Endothelial cell of umbilical vein (primary cell): ENCODE results near the gene SLC4A5. TPM values are rescaled to one million over a fixed set of nuclear protein-coding genes. Genes with fewer than 3 reads are reported as not detected.

Experiments used
- BruUV-seq: library from RNA; stranded (reverse); fragments of 400-500 nt; replicated peaks from 2 replicates; lab custom pipeline; 2021; lab: Mats Ljungman, UMichigan
- CTCF ChIA-PET: fragments of 300-600, 350-600 bp; sonication (Branson Sonifier 250); formaldehyde crosslinking; loops from one replicate; lab custom pipeline; 2021; ENCODE audit warnings: antibody characterized with exemption, inconsistent platforms; lab: Charles Lee
- POLR2A ChIA-PET: fragments of 300-600, 350-600 bp; sonication (Branson Sonifier 250); formaldehyde crosslinking; loops from one replicate; lab custom pipeline; 2021; ENCODE audit warnings: antibody characterized with exemption, inconsistent platforms; lab: Charles Lee
- DNase-seq: peaks from one replicate; pipeline ENCODE4 v3.0.0-alpha.2; 2011; ENCODE audit warnings: low read depth, low spot score
- FAIRE-seq: peaks from 2 replicates; lab custom pipeline; 2011; peaks lifted over from hg19 to GRCh38; lab: Jason Lieb, UNC
- H2AFZ ChIP-seq: 2 replicates; pipeline ENCODE4 v1.6.0; 2012; ENCODE audit warnings: low read depth, low read length, control low read depth, inconsistent platforms
- H3K27ac ChIP-seq: 2 replicates; pipeline ENCODE4 v1.5.1; 2011; ENCODE audit warnings: low read depth, mild to moderate bottlenecking, control low read depth, low read length, moderate library complexity; ENCODE audit not compliant: insufficient read depth
- H3K27me3 ChIP-seq, 2 experiments: 2 replicates each; pipeline versions ENCODE4 v1.6.0 to v1.6.1; 2011; ENCODE audit warnings: low read length in 2 of 2, mixed read lengths in 1 of 2; ENCODE audit not compliant: control insufficient read depth in 2 of 2, insufficient read depth in 2 of 2
- H3K36me3 ChIP-seq, 2 experiments: 2 replicates in 1 of 2; 3 replicates in 1 of 2; pipeline ENCODE4 v1.5.1; 2011; ENCODE audit warnings: low read length in 2 of 2, mild to moderate bottlenecking in 1 of 2, moderate library complexity in 1 of 2; ENCODE audit not compliant: control insufficient read depth in 2 of 2, insufficient read depth in 2 of 2; ENCODE audit errors: extremely low read depth in 1 of 2
- H3K4me1 ChIP-seq: 3 replicates; pipeline ENCODE4 v1.5.1; 2011; ENCODE audit warnings: mild to moderate bottlenecking, low read length; ENCODE audit not compliant: control insufficient read depth, insufficient read depth; ENCODE audit errors: extremely low read depth
- H3K4me2 ChIP-seq: 2 replicates; pipeline ENCODE4 v1.6.1; 2011; ENCODE audit warnings: low read length, control low read depth, mixed read lengths; ENCODE audit not compliant: insufficient read depth
- H3K4me3 ChIP-seq, 3 experiments: fragments of 200-600 bp in 1 of 3; sonication (generic), shearing (Covaris generic) in 1 of 3; replicated peaks in 1 of 3; 2 replicates each; pipeline ENCODE4 v1.5.1; 2011 to 2016; ENCODE audit warnings: control low read depth in 3 of 3, low read length in 3 of 3, mild to moderate bottlenecking in 2 of 3, inconsistent platforms in 1 of 3, low read depth in 1 of 3, moderate library complexity in 1 of 3; ENCODE audit not compliant: insufficient read depth in 1 of 3
- H3K79me2 ChIP-seq: 2 replicates; pipeline ENCODE4 v1.6.0; 2012; ENCODE audit warnings: low read length, inconsistent platforms; ENCODE audit not compliant: control insufficient read depth, insufficient read depth
- H3K9ac ChIP-seq: replicated peaks from 2 replicates; pipeline ENCODE3; 2011; ENCODE audit warnings: low read length, control low read depth; ENCODE audit not compliant: insufficient read depth; ENCODE audit errors: extremely low read depth
- H3K9me1 ChIP-seq: replicated peaks from 3 replicates; pipeline ENCODE4 v1.6.0; 2011; ENCODE audit warnings: mild to moderate bottlenecking, low read length; ENCODE audit not compliant: control insufficient read depth, insufficient read depth; ENCODE audit errors: extremely low read depth
- H3K9me3 ChIP-seq: replicated peaks from 2 replicates; pipeline ENCODE4 v1.5.1; 2012; ENCODE audit warnings: low read length, inconsistent platforms; ENCODE audit not compliant: control insufficient read depth, insufficient read depth
- H4K20me1 ChIP-seq: replicated peaks from 2 replicates; pipeline ENCODE3; 2011; ENCODE audit warnings: mild to moderate bottlenecking, low read length; ENCODE audit not compliant: control insufficient read depth, insufficient read depth; ENCODE audit errors: extremely low read depth
- CTCF ChIP-seq, 2 donors: IDR thresholded peaks; 1 replicate in 1 of 2; 2 replicates in 1 of 2; pipeline ENCODE4 v1.5.1; 2011; ENCODE audit warnings: low read length in 2 of 2, mild to moderate bottlenecking in 2 of 2, moderate library complexity in 2 of 2, control low read depth in 1 of 2, inconsistent platforms in 1 of 2, low read depth in 1 of 2; ENCODE audit not compliant: insufficient read depth in 1 of 2; ENCODE audit errors: extremely low read depth in 1 of 2
- EZH2 ChIP-seq: IDR thresholded peaks from 2 replicates; pipeline ENCODE4 v1.6.1; 2012; ENCODE audit warnings: borderline replicate concordance, low read depth, mild to moderate bottlenecking, moderate library complexity, low read length, inconsistent platforms; ENCODE audit not compliant: severe bottlenecking
- FOS ChIP-seq: IDR thresholded peaks from 2 replicates; pipeline ENCODE4 v1.6.1; 2011; ENCODE audit warnings: mild to moderate bottlenecking, low read length, moderate library complexity, borderline replicate concordance; ENCODE audit not compliant: insufficient read depth
- GATA2 ChIP-seq: IDR thresholded peaks from 2 replicates; pipeline ENCODE4 v1.7.0; 2011; ENCODE audit warnings: low read depth, mild to moderate bottlenecking, moderate library complexity, mixed read lengths, low read length; ENCODE audit not compliant: insufficient read length, insufficient read depth
- JUN ChIP-seq: IDR thresholded peaks from 2 replicates; pipeline ENCODE4 v1.6.1; 2011; ENCODE audit warnings: borderline replicate concordance, low read depth; ENCODE audit not compliant: insufficient read length, insufficient read depth
- MAX ChIP-seq: IDR thresholded peaks from 2 replicates; pipeline ENCODE4 v1.6.1; 2011; ENCODE audit not compliant: insufficient read depth, insufficient read length
- MYC ChIP-seq: IDR thresholded peaks from one replicate; pipeline ENCODE4 v1.6.1; 2011; ENCODE audit warnings: mild to moderate bottlenecking, low read depth, low read length
- POLR2A ChIP-seq: IDR thresholded peaks from 2 replicates; pipeline ENCODE4 v1.6.1; 2012; ENCODE audit warnings: low read depth, mild to moderate bottlenecking, control low read depth, low read length
- POLR2AphosphoS5 ChIP-seq: IDR thresholded peaks from 2 replicates; pipeline ENCODE4 v1.6.1; 2012; ENCODE audit warnings: low read depth, mild to moderate bottlenecking, control low read depth, low read length, moderate library complexity; ENCODE audit not compliant: insufficient read depth
- dilution Hi-C: fragments of 300-500 bp; cut with MboI; formaldehyde crosslinking; loops from one replicate; pipeline ENCODE4 v1.15.0; 2019; ENCODE audit warnings: low sequenced_read_pairs; ENCODE audit not compliant: extremely low pct_ligation_motif_present
- intact Hi-C: fragments of 100-400 bp; cut with micrococcal nuclease; formaldehyde crosslinking; loops from one replicate; pipeline ENCODE4 v1.10.0; 2022
- polyA plus RNA-seq, 4 experiments: library from polyadenylated mRNA; depleted of rRNA in 3 of 4; stranded (reverse) in 3 of 4; unstranded in 1 of 4; fragments of >200 nt; gene quantifications; 2 replicates each; pipeline versions ENCODE4 v1.2.1 to v1.2.3, GENCODE V29; 2011 to 2012; ENCODE audit warnings: missing spikeins in 1 of 4
- small RNA-seq: library from RNA; depleted of rRNA; stranded (forward); fragments of <200 nt; gene quantifications from one replicate; pipeline ENCODE3, GENCODE V24; 2012; ENCODE audit warnings: low replicate concordance, low read depth; ENCODE audit not compliant: insufficient read depth, insufficient read length
- total RNA-seq: library from RNA; stranded (reverse); gene quantifications from 2 replicates; pipeline ENCODE4 v1.2.3, GENCODE V29; 2021

SLC4A5 gene
- total and polyA plus RNA-seq, 2 donors (not counting 3 experiments of a cell fraction or from before 2014, with no cell fraction given): 0.12 to 0.97 TPM

- H3K27me3 ChIP-seq: no peaks in the 10 kb centered on the region
- POLR2A ChIA-PET: no interaction called here
- no peak for FAIRE-seq
Measured at GRCh38 chr2:74168739-74169138, 174.5 kb downstream of the SLC4A5 start.

More at GRCh38 chr2:74168739-74169138, 174.5 kb downstream of the SLC4A5 start:
- Histone ChIP-seq H3K4me1 (no peaks in the 10 kb centered on the region), H3K36me3 (peaks cover 15 to 22% of the 10 kb centered on the region in 2 experiments), H3K4me3 (no peak overlapping the region), H3K4me2 (no peak overlapping the region), H2AFZ (no peak overlapping the region), H3K79me2 (peaks cover 26% of the 10 kb centered on the region), H3K9me1 (no peaks in the 10 kb centered on the region), H4K20me1 (peaks cover 6% of the 10 kb centered on the region), H3K9me3 (no peaks in the 10 kb centered on the region), H3K27ac (no peak overlapping the region), H3K9ac (no peak overlapping the region)
- intact Hi-C loops: no loop called here
- TF ChIP-seq MYC (no peak), POLR2A (no peak), MAX (no peak), FOS (no peak), POLR2AphosphoS5 (no peak), GATA2 (no peak), CTCF (IDR thresholded peaks at IDR 0.05; ENCODE audit: extremely low read depth in 1 of 2, insufficient read depth in 1 of 2, low read depth in 1 of 2, low read length in 2 of 2) (no peak), EZH2 (no peak), JUN (no peak)
- no peak for DNase-seq
- CTCF ChIA-PET: interaction anchor here (2.0 kb wide), 1 partner anchor 10 kb away, joined by 8 read pairs; the partner anchor contains the start of gene MOB1A
- BruUV-seq: no TSS peak
- dilution Hi-C loops: no loop called here

Small RNAs within 50 kb of the gene (small RNA-seq; reads per million reads assigned to genes)
- not detected for gene RNU6-542P
- gene TAF13P2: not detected

Other genes starting within 250 kb of the SLC4A5 start
- gene BOLA3, start 195.5 kb downstream of the SLC4A5 start, total RNA-seq: 42.4 and 42.6 TPM in 2 replicates
- 28.7 and 29.1 TPM in 2 replicates for gene BOLA3, start 195.5 kb downstream of the SLC4A5 start, polyA plus RNA-seq
- 106 and 112 TPM in 2 replicates for gene MOB1A, start 164.5 kb downstream of the SLC4A5 start, total RNA-seq
- gene MOB1A, start 164.5 kb downstream of the SLC4A5 start, polyA plus RNA-seq: 21.5 and 25.3 TPM in 2 replicates
- gene MTHFD2, start 144.8 kb downstream of the SLC4A5 start, total RNA-seq: 74.9 and 83.2 TPM in 2 replicates
- gene MTHFD2, start 144.8 kb downstream of the SLC4A5 start, polyA plus RNA-seq: 25.4 and 25.6 TPM in 2 replicates
- gene DCTN1, start 36.9 kb upstream of the SLC4A5 start, total RNA-seq: 165 and 170 TPM in 2 replicates
- 120 and 130 TPM in 2 replicates for gene DCTN1, start 36.9 kb upstream of the SLC4A5 start, polyA plus RNA-seq
- 0.51 and 0.71 TPM in 2 replicates for gene C2orf81, start 78.2 kb upstream of the SLC4A5 start, total RNA-seq
- 0.16 and 0.17 TPM in 2 replicates for gene C2orf81, start 78.2 kb upstream of the SLC4A5 start, polyA plus RNA-seq
- 21.7 and 24.9 TPM in 2 replicates for gene WDR54, start 78.3 kb upstream of the SLC4A5 start, total RNA-seq
- gene WDR54, start 78.3 kb upstream of the SLC4A5 start, polyA plus RNA-seq: 46.3 and 53.0 TPM in 2 replicates
- 19.8 and 20.0 TPM in 2 replicates for gene RTKN, start 98.5 kb upstream of the SLC4A5 start, total RNA-seq
- 20.7 and 27.5 TPM in 2 replicates for gene RTKN, start 98.5 kb upstream of the SLC4A5 start, polyA plus RNA-seq
- gene INO80B, start 111.7 kb upstream of the SLC4A5 start, total RNA-seq: 24.2 and 28.1 TPM in 2 replicates
- gene INO80B, start 111.7 kb upstream of the SLC4A5 start, polyA plus RNA-seq: 14.1 and 15.1 TPM in 2 replicates
- 44.5 and 50.5 TPM in 2 replicates for gene WBP1, start 115.0 kb upstream of the SLC4A5 start, total RNA-seq
- gene WBP1, start 115.0 kb upstream of the SLC4A5 start, polyA plus RNA-seq: 209 and 241 TPM in 2 replicates
- gene MOGS, start 122.0 kb upstream of the SLC4A5 start, total RNA-seq: 78.3 and 79.9 TPM in 2 replicates
- gene MOGS, start 122.0 kb upstream of the SLC4A5 start, polyA plus RNA-seq: 75.9 and 88.0 TPM in 2 replicates
- 69.7 and 70.4 TPM in 2 replicates for gene MRPL53, start 129.3 kb upstream of the SLC4A5 start, total RNA-seq
- 68.7 and 107 TPM in 2 replicates for gene MRPL53, start 129.3 kb upstream of the SLC4A5 start, polyA plus RNA-seq
- 20.3 and 23.8 TPM in 2 replicates for gene CCDC142, start 139.6 kb upstream of the SLC4A5 start, total RNA-seq
- gene CCDC142, start 139.6 kb upstream of the SLC4A5 start, polyA plus RNA-seq: 12.8 and 13.5 TPM in 2 replicates
- gene TTC31, start 139.7 kb upstream of the SLC4A5 start, total RNA-seq: 20.1 and 21.8 TPM in 2 replicates
- 24.1 and 24.8 TPM in 2 replicates for gene TTC31, start 139.7 kb upstream of the SLC4A5 start, polyA plus RNA-seq
- gene LBX2, start 156.2 kb upstream of the SLC4A5 start, total RNA-seq: 3.8 and 4.3 TPM in 2 replicates
- 2.8 and 4.0 TPM in 2 replicates for gene LBX2, start 156.2 kb upstream of the SLC4A5 start, polyA plus RNA-seq
- gene PCGF1, start 164.3 kb upstream of the SLC4A5 start, total RNA-seq: 17.4 and 21.0 TPM in 2 replicates
- 17.4 and 19.2 TPM in 2 replicates for gene PCGF1, start 164.3 kb upstream of the SLC4A5 start, polyA plus RNA-seq
- gene TLX2, start 171.0 kb upstream of the SLC4A5 start, total RNA-seq: not detected in 2 replicates
- not detected in 2 replicates for gene TLX2, start 171.0 kb upstream of the SLC4A5 start, polyA plus RNA-seq
- 0.44 and 0.69 TPM in 2 replicates for gene DQX1, start 182.8 kb upstream of the SLC4A5 start, total RNA-seq
- 0.03 and 0.06 TPM in 2 replicates for gene DQX1, start 182.8 kb upstream of the SLC4A5 start, polyA plus RNA-seq
- gene AUP1, start 186.3 kb upstream of the SLC4A5 start, total RNA-seq: 103 and 109 TPM in 2 replicates
- gene AUP1, start 186.3 kb upstream of the SLC4A5 start, polyA plus RNA-seq: 187 and 203 TPM in 2 replicates
- gene HTRA2, start 186.5 kb upstream of the SLC4A5 start, total RNA-seq: 32.6 and 34.3 TPM in 2 replicates
- gene HTRA2, start 186.5 kb upstream of the SLC4A5 start, polyA plus RNA-seq: 52.8 and 54.1 TPM in 2 replicates
- 0.95 and 0.97 TPM in 2 replicates for gene LOXL3, start 210.5 kb upstream of the SLC4A5 start, total RNA-seq
- 1.1 and 1.3 TPM in 2 replicates for gene LOXL3, start 210.5 kb upstream of the SLC4A5 start, polyA plus RNA-seq
- 12.7 and 14.3 TPM in 2 replicates for gene DOK1, start 211.3 kb upstream of the SLC4A5 start, total RNA-seq
- 10.4 and 13.8 TPM in 2 replicates for gene DOK1, start 211.3 kb upstream of the SLC4A5 start, polyA plus RNA-seq